ENCODE data around the gene QDPR.

The QDPR gene

GRCh38 chr4:17504081-17504480 lies 7.8 kb downstream of the QDPR start:
- Histone ChIP-seq H4K91ac (ENCODE audit: low read depth, low read length) (no peak overlapping the region), H3K27ac (ENCODE audit: low read depth, low read length) (no peak overlapping the region), H3K79me1 (ENCODE audit: low read length) (no peaks in the 10 kb centered on the region), H4K8ac (ENCODE audit: low read depth, low read length) (no peak overlapping the region), H3K9ac (ENCODE audit: low read length) (no peak overlapping the region), H3K27me3 (ENCODE audit: insufficient read depth, low read length) (no peaks in the 10 kb centered on the region), H3K36me3 (ENCODE audit: control insufficient read depth in 1 of 2, insufficient read depth in 2 of 2, low read length in 2 of 2) (peaks cover 4 to 9% of the 10 kb centered on the region in 2 experiments), H3K4me3 (ENCODE audit: low read depth, low read length) (no peak overlapping the region), H3K18ac (ENCODE audit: low read length) (no peak overlapping the region), H3K9me3 (ENCODE audit: insufficient read depth, low read depth, low read length) (no peaks in the 10 kb centered on the region), H3K23ac (ENCODE audit: low read length) (no peak overlapping the region), H2BK12ac (ENCODE audit: low read length) (no peak overlapping the region), H2AK5ac (ENCODE audit: low read length) (no peak overlapping the region), H3K4me1 (ENCODE audit: control insufficient read depth in 1 of 2, insufficient read depth in 2 of 2, low read length in 2 of 2) (no peaks in the 10 kb centered on the region), H2BK5ac (ENCODE audit: low read depth, low read length, poor library complexity) (no peak overlapping the region), H3K4ac (ENCODE audit: low read depth, low read length) (no peak overlapping the region), H4K12ac (ENCODE audit: low read depth, low read length) (no peak overlapping the region), H2AFZ (ENCODE audit: insufficient read depth, low read length, poor library complexity) (no peak overlapping the region), H3K14ac (ENCODE audit: low read length) (no peak overlapping the region), H2BK120ac (ENCODE audit: insufficient read depth, low read length, poor library complexity) (no peak overlapping the region), H3K4me2 (ENCODE audit: low read length) (no peak overlapping the region), H3K79me2 (ENCODE audit: control insufficient read depth, insufficient read depth, low read length, poor library complexity) (no peaks in the 10 kb centered on the region)
- no CpG with 5 or more reads among the region's 7 CpGs for WGBS (ENCODE audit: extremely low coverage, insufficient coverage, insufficient read length)
- DNase-seq = no peak

GRCh38 chr4:17502756-17503155 lies 9.1 kb downstream of the QDPR start:
- no peak overlapping the region for H2AFZ ChIP-seq (ENCODE audit: insufficient read depth, low read length, poor library complexity)
- no peak overlapping the region for H3K23ac ChIP-seq (ENCODE audit: low read length)
- H2BK12ac ChIP-seq (ENCODE audit: low read length) = no peak overlapping the region
- H2BK120ac ChIP-seq (ENCODE audit: insufficient read depth, low read length, poor library complexity) = no peak overlapping the region
- no peaks in the 10 kb centered on the region for H3K4me1 ChIP-seq (ENCODE audit: control insufficient read depth in 1 of 2, insufficient read depth in 2 of 2, low read length in 2 of 2)
- no peak overlapping the region for H4K12ac ChIP-seq (ENCODE audit: low read depth, low read length)
- no peaks in the 10 kb centered on the region for H3K9me3 ChIP-seq (ENCODE audit: insufficient read depth, low read depth, low read length)
- DNase-seq = peak in 1 of 2 donors; percentile 56
- no peak overlapping the region for H3K18ac ChIP-seq (ENCODE audit: low read length)
- no peak overlapping the region for H4K91ac ChIP-seq (ENCODE audit: low read depth, low read length)
- H3K27ac ChIP-seq (ENCODE audit: low read depth, low read length) = no peak overlapping the region
- H3K4me2 ChIP-seq (ENCODE audit: low read length) = no peak overlapping the region
- WGBS (ENCODE audit: extremely low coverage, insufficient coverage, insufficient read length) = no CpG with 5 or more reads among the region's 3 CpGs
- H2BK5ac ChIP-seq (ENCODE audit: low read depth, low read length, poor library complexity) = no peak overlapping the region
- H3K27me3 ChIP-seq (ENCODE audit: insufficient read depth, low read length) = no peaks in the 10 kb centered on the region
- H2AK5ac ChIP-seq (ENCODE audit: low read length) = no peak overlapping the region
- no peaks in the 10 kb centered on the region for H3K79me2 ChIP-seq (ENCODE audit: control insufficient read depth, insufficient read depth, low read length, poor library complexity)
- H3K9ac ChIP-seq (ENCODE audit: low read length) = no peak overlapping the region
- H4K8ac ChIP-seq (ENCODE audit: low read depth, low read length) = no peak overlapping the region
- no peaks in the 10 kb centered on the region for H3K79me1 ChIP-seq (ENCODE audit: low read length)
- no peak overlapping the region for H3K14ac ChIP-seq (ENCODE audit: low read length)
- peaks cover 2 to 9% of the 10 kb centered on the region in 2 experiments for H3K36me3 ChIP-seq (ENCODE audit: control insufficient read depth in 1 of 2, insufficient read depth in 2 of 2, low read length in 2 of 2)
- no peak overlapping the region for H3K4me3 ChIP-seq (ENCODE audit: low read depth, low read length)
- H3K4ac ChIP-seq (ENCODE audit: low read depth, low read length) = no peak overlapping the region

GRCh38 chr4:17500574-17500973 lies 11.3 kb downstream of the QDPR start:
- Histone ChIP-seq H3K36me3 (ENCODE audit: control insufficient read depth in 1 of 2, insufficient read depth in 2 of 2, low read length in 2 of 2) (peaks cover 2 to 9% of the 10 kb centered on the region in 2 experiments), H2BK120ac (ENCODE audit: insufficient read depth, low read length, poor library complexity) (no peak overlapping the region), H3K9me3 (ENCODE audit: insufficient read depth, low read depth, low read length) (no peaks in the 10 kb centered on the region), H3K18ac (ENCODE audit: low read length) (no peak overlapping the region), H2BK12ac (ENCODE audit: low read length) (no peak overlapping the region), H2BK5ac (ENCODE audit: low read depth, low read length, poor library complexity) (no peak overlapping the region), H3K27me3 (ENCODE audit: insufficient read depth, low read length) (no peaks in the 10 kb centered on the region), H3K79me2 (ENCODE audit: control insufficient read depth, insufficient read depth, low read length, poor library complexity) (no peaks in the 10 kb centered on the region), H3K9ac (ENCODE audit: low read length) (no peak overlapping the region), H3K4me2 (ENCODE audit: low read length) (no peak overlapping the region), H3K27ac (ENCODE audit: low read depth, low read length) (no peak overlapping the region), H3K14ac (ENCODE audit: low read length) (no peak overlapping the region), H3K79me1 (ENCODE audit: low read length) (no peaks in the 10 kb centered on the region), H3K4ac (ENCODE audit: low read depth, low read length) (no peak overlapping the region), H2AK5ac (ENCODE audit: low read length) (no peak overlapping the region), H2AFZ (ENCODE audit: insufficient read depth, low read length, poor library complexity) (no peak overlapping the region), H4K8ac (ENCODE audit: low read depth, low read length) (no peak overlapping the region), H3K23ac (ENCODE audit: low read length) (no peak overlapping the region), H3K4me1 (ENCODE audit: control insufficient read depth in 1 of 2, insufficient read depth in 2 of 2, low read length in 2 of 2) (no peaks in the 10 kb centered on the region), H4K91ac (ENCODE audit: low read depth, low read length) (no peak overlapping the region), H3K4me3 (ENCODE audit: low read depth, low read length) (no peak overlapping the region), H4K12ac (ENCODE audit: low read depth, low read length) (no peak overlapping the region)
- no peak for DNase-seq

GRCh38 chr4:17497890-17498523 lies 13.9 kb downstream of the QDPR start:
- Histone ChIP-seq H2BK12ac (ENCODE audit: low read length) (no peak overlapping the region), H2BK120ac (ENCODE audit: insufficient read depth, low read length, poor library complexity) (no peak overlapping the region), H3K27me3 (ENCODE audit: insufficient read depth, low read length) (no peaks in the 10 kb centered on the region), H2AFZ (ENCODE audit: insufficient read depth, low read length, poor library complexity) (no peak overlapping the region), H3K4ac (ENCODE audit: low read depth, low read length) (no peak overlapping the region), H4K12ac (ENCODE audit: low read depth, low read length) (no peak overlapping the region), H3K14ac (ENCODE audit: low read length) (no peak overlapping the region), H3K4me3 (ENCODE audit: low read depth, low read length) (no peak overlapping the region), H3K27ac (ENCODE audit: low read depth, low read length) (no peak overlapping the region), H4K8ac (ENCODE audit: low read depth, low read length) (no peak overlapping the region), H3K9ac (ENCODE audit: low read length) (no peak overlapping the region), H3K9me3 (ENCODE audit: insufficient read depth, low read depth, low read length) (no peaks in the 10 kb centered on the region), H3K23ac (ENCODE audit: low read length) (no peak overlapping the region), H4K91ac (ENCODE audit: low read depth, low read length) (no peak overlapping the region), H2BK5ac (ENCODE audit: low read depth, low read length, poor library complexity) (no peak overlapping the region), H3K4me2 (ENCODE audit: low read length) (no peak overlapping the region), H3K4me1 (ENCODE audit: control insufficient read depth in 1 of 2, insufficient read depth in 2 of 2, low read length in 2 of 2) (peaks cover 3 to 7% of the 10 kb centered on the region in 2 experiments), H3K79me2 (ENCODE audit: control insufficient read depth, insufficient read depth, low read length, poor library complexity) (no peaks in the 10 kb centered on the region), H3K36me3 (ENCODE audit: control insufficient read depth in 1 of 2, insufficient read depth in 2 of 2, low read length in 2 of 2) (peaks cover 5 to 9% of the 10 kb centered on the region in 2 experiments), H3K18ac (ENCODE audit: low read length) (no peak overlapping the region), H3K79me1 (ENCODE audit: low read length) (no peaks in the 10 kb centered on the region), H2AK5ac (ENCODE audit: low read length) (no peak overlapping the region)
- WGBS (ENCODE audit: extremely low coverage, insufficient coverage, insufficient read length) = no CpG with 5 or more reads among the region's 7 CpGs
- DNase-seq = no peak
